Trophoblast cell (in vitro differentiated cells and primary cell): ENCODE measurements around the gene DENND10.
"Not testable (repeated sequence)": the region's sequence is repeated elsewhere in the genome, so short reads cannot be mapped to it uniquely, and the experiment has no call there.

Experiments
- DNase-seq, 2 donors: peaks; one replicate each; pipeline ENCODE4 v3.0.0-alpha.2; 2016
- H2AFZ ChIP-seq: 2 replicates; pipeline ENCODE4 v1.6.1; 2013; ENCODE audit warnings: low read length, moderate library complexity, mild to moderate bottlenecking; ENCODE audit not compliant: insufficient read depth, poor library complexity
- H2AK5ac ChIP-seq: 2 replicates; pipeline ENCODE4 v1.6.1; 2013; ENCODE audit warnings: mild to moderate bottlenecking, low read length
- H2BK120ac ChIP-seq: 2 replicates; pipeline ENCODE4 v1.6.1; 2013; ENCODE audit warnings: low read length, mild to moderate bottlenecking, moderate library complexity; ENCODE audit not compliant: insufficient read depth, poor library complexity
- H2BK12ac ChIP-seq: 2 replicates; pipeline ENCODE4 v1.6.1; 2013; ENCODE audit warnings: mild to moderate bottlenecking, low read length, moderate library complexity
- H2BK5ac ChIP-seq: 2 replicates; pipeline ENCODE4 v1.6.1; 2013; ENCODE audit warnings: low read length, low read depth, moderate library complexity, mild to moderate bottlenecking; ENCODE audit not compliant: poor library complexity
- H3K14ac ChIP-seq: 2 replicates; pipeline ENCODE4 v1.6.1; 2013; ENCODE audit warnings: mild to moderate bottlenecking, low read length
- H3K18ac ChIP-seq: 2 replicates; pipeline ENCODE4 v1.6.1; 2013; ENCODE audit warnings: mild to moderate bottlenecking, low read length
- H3K23ac ChIP-seq: 2 replicates; pipeline ENCODE4 v1.6.1; 2013; ENCODE audit warnings: low read length
- H3K27ac ChIP-seq: 2 replicates; pipeline ENCODE4 v1.5.1; 2013; ENCODE audit warnings: low read depth, mild to moderate bottlenecking, inconsistent platforms, low read length, moderate library complexity
- H3K27me3 ChIP-seq: 2 replicates; pipeline ENCODE4 v1.6.1; 2013; ENCODE audit warnings: inconsistent platforms, mild to moderate bottlenecking, low read length, moderate library complexity; ENCODE audit not compliant: insufficient read depth
- H3K36me3 ChIP-seq, 2 experiments: 1 replicate in 1 of 2; 2 replicates in 1 of 2; pipeline ENCODE4 v1.6.1; 2013; ENCODE audit warnings: low read length in 2 of 2, mild to moderate bottlenecking in 2 of 2, moderate library complexity in 1 of 2; ENCODE audit not compliant: insufficient read depth in 2 of 2, control insufficient read depth in 1 of 2
- H3K4ac ChIP-seq: 2 replicates; pipeline ENCODE4 v1.6.1; 2013; ENCODE audit warnings: low read depth, mild to moderate bottlenecking, low read length, moderate library complexity
- H3K4me1 ChIP-seq, 2 experiments: 1 replicate in 1 of 2; 2 replicates in 1 of 2; pipeline ENCODE4 v1.6.1; 2013; ENCODE audit warnings: low read length in 2 of 2, mild to moderate bottlenecking in 2 of 2, moderate library complexity in 1 of 2; ENCODE audit not compliant: insufficient read depth in 2 of 2, control insufficient read depth in 1 of 2
- H3K4me2 ChIP-seq: 2 replicates; pipeline ENCODE4 v1.6.1; 2013; ENCODE audit warnings: inconsistent platforms, mild to moderate bottlenecking, low read length, moderate library complexity
- H3K4me3 ChIP-seq: 2 replicates; pipeline ENCODE4 v1.5.1; 2013; ENCODE audit warnings: mild to moderate bottlenecking, low read depth, low read length, inconsistent platforms
- H3K79me1 ChIP-seq: one replicate; pipeline ENCODE4 v1.6.1; 2013; ENCODE audit warnings: low read length
- H3K79me2 ChIP-seq: 2 replicates; pipeline ENCODE4 v1.6.1; 2013; ENCODE audit warnings: low read length, mild to moderate bottlenecking; ENCODE audit not compliant: control insufficient read depth, insufficient read depth, poor library complexity
- H3K9ac ChIP-seq: 2 replicates; pipeline ENCODE4 v1.6.1; 2013; ENCODE audit warnings: mild to moderate bottlenecking, low read length
- H3K9me3 ChIP-seq: 2 replicates; pipeline ENCODE4 v1.6.1; 2013; ENCODE audit warnings: low read depth, mild to moderate bottlenecking, control low read depth, inconsistent platforms, low read length; ENCODE audit not compliant: insufficient read depth
- H4K12ac ChIP-seq: 2 replicates; pipeline ENCODE4 v1.6.1; 2013; ENCODE audit warnings: low read depth, mild to moderate bottlenecking, low read length, moderate library complexity
- H4K8ac ChIP-seq: 2 replicates; pipeline ENCODE4 v1.6.1; 2013; ENCODE audit warnings: low read depth, mild to moderate bottlenecking, low read length, moderate library complexity
- H4K91ac ChIP-seq: one replicate; pipeline ENCODE4 v1.6.1; 2013; ENCODE audit warnings: low read depth, mild to moderate bottlenecking, low read length, moderate library complexity
- WGBS: extraction: QIAGEN DNeasy Blood & Tissue Kit; methylation state at CpG from one replicate; pipeline ENCODE4 v1.1.7; 2013; ENCODE audit warnings: missing lambda C conversion rate; ENCODE audit not compliant: insufficient read length, insufficient coverage; ENCODE audit errors: extremely low coverage; 5-methylcytosine and 5-hydroxymethylcytosine counted together

Gene DENND10

DNA sequence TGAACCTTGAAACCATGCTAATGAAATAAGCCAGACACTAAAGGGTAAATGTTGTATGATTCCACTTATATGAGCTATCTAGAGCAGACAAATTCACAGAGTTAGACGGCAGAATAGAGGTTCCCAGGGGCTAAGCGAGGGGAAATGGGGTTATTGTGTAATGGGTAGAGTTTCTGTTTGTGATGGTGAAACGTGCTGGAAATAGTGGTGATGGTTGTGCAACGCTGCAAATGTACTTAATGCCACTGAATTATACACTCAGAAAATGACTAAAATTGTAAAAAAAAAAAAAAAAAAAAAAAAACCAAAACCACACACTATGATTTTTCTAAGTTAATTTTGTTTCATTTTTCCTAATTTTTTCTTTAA, 31.6 kb downstream of the DENND10 start:
- no peaks in the 10 kb centered on the region for H3K9me3 ChIP-seq
- H3K4me2 ChIP-seq, result no peak overlapping the region
- H3K4me1 ChIP-seq, result no peaks in the 10 kb centered on the region
- H3K36me3 ChIP-seq, result peaks cover 21 to 27% of the 10 kb centered on the region in 2 experiments
- H2BK12ac ChIP-seq, result no peak overlapping the region
- no peak overlapping the region for H3K4ac ChIP-seq
- no peak overlapping the region for H3K9ac ChIP-seq
- H3K27me3 ChIP-seq, result no peaks in the 10 kb centered on the region
- H2AFZ ChIP-seq, result no peak overlapping the region
- H2AK5ac ChIP-seq, result no peak overlapping the region
- no peak overlapping the region for H3K14ac ChIP-seq
- DNase-seq, result peak in 1 of 2 donors; percentile 64
- no peaks in the 10 kb centered on the region for H3K79me1 ChIP-seq
- no peak overlapping the region for H3K23ac ChIP-seq
- H3K18ac ChIP-seq, result no peak overlapping the region
- H4K91ac ChIP-seq, result no peak overlapping the region
- H2BK120ac ChIP-seq, result no peak overlapping the region
- H3K27ac ChIP-seq, result no peak overlapping the region
- no peak overlapping the region for H4K12ac ChIP-seq
- no CpG with 5 or more reads among the region's 4 CpGs for WGBS
- H3K4me3 ChIP-seq, result no peak overlapping the region
- H2BK5ac ChIP-seq, result no peak overlapping the region
- no peak overlapping the region for H4K8ac ChIP-seq
- H3K79me2 ChIP-seq, result no peaks in the 10 kb centered on the region

- WGBS, result no CpG with 5 or more reads among the region's 7 CpGs
- H4K12ac ChIP-seq, result no peak overlapping the region
These were observed 32.2 kb downstream of the DENND10 start for GRCh38 chr10:119136084-119136483.

DNA sequence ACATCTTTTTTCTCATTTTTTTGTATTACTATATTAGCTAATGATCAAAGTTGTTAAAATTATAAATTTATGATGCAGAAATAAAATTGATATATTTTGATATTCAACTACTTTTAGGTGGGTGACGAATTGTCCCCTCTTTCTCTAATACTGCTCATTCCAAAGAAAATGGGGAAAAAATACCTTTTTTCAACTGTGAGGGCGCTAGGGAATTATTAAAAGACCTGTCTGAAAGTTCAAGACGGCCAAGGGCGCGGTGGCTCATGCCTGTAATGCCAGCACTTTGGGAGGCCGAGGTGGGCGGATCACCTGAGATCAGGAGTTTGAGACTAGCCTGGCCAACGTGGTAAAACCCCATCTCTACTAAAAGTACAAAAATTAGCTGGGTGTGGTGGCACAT, 34.0 kb downstream of the DENND10 start:
- not testable (repeated sequence) for H2BK120ac ChIP-seq, H2AK5ac ChIP-seq, H2BK12ac ChIP-seq, H3K27ac ChIP-seq, H3K9ac ChIP-seq, H3K27me3 ChIP-seq, H3K4ac ChIP-seq, H3K23ac ChIP-seq, H3K4me3 ChIP-seq, H3K18ac ChIP-seq, H2BK5ac ChIP-seq, DNase-seq, H3K79me2 ChIP-seq, H3K4me2 ChIP-seq, H3K14ac ChIP-seq, H4K91ac ChIP-seq, H2AFZ ChIP-seq, H4K8ac ChIP-seq, H3K4me1 ChIP-seq, H3K9me3 ChIP-seq, H4K12ac ChIP-seq, H3K79me1 ChIP-seq
- H3K36me3 ChIP-seq, result peaks cover 16 to 17% of the 10 kb centered on the region in 2 experiments
- WGBS, result no CpG with 5 or more reads among the region's 8 CpGs

More at GRCh38 chr10:119136084-119136483, 32.2 kb downstream of the DENND10 start:
- peak; percentile 22 to 52 for DNase-seq
- Histone ChIP-seq H3K18ac (no peak overlapping the region), H3K36me3 (peaks cover 22 to 25% of the 10 kb centered on the region in 2 experiments), H3K4me1 (no peaks in the 10 kb centered on the region), H3K9me3 (no peaks in the 10 kb centered on the region), H2BK5ac (no peak overlapping the region), H3K4me2 (no peak overlapping the region), H3K79me2 (no peaks in the 10 kb centered on the region), H2BK12ac (no peak overlapping the region), H2AK5ac (no peak overlapping the region), H3K4ac (no peak overlapping the region), H2BK120ac (no peak overlapping the region), H3K9ac (no peak overlapping the region), H4K8ac (no peak overlapping the region), H3K27ac (no peak overlapping the region), H3K14ac (no peak overlapping the region), H3K23ac (no peak overlapping the region), H3K4me3 (no peak overlapping the region), H4K91ac (no peak overlapping the region), H3K27me3 (no peaks in the 10 kb centered on the region), H2AFZ (no peak overlapping the region), H3K79me1 (no peaks in the 10 kb centered on the region)

DNA sequence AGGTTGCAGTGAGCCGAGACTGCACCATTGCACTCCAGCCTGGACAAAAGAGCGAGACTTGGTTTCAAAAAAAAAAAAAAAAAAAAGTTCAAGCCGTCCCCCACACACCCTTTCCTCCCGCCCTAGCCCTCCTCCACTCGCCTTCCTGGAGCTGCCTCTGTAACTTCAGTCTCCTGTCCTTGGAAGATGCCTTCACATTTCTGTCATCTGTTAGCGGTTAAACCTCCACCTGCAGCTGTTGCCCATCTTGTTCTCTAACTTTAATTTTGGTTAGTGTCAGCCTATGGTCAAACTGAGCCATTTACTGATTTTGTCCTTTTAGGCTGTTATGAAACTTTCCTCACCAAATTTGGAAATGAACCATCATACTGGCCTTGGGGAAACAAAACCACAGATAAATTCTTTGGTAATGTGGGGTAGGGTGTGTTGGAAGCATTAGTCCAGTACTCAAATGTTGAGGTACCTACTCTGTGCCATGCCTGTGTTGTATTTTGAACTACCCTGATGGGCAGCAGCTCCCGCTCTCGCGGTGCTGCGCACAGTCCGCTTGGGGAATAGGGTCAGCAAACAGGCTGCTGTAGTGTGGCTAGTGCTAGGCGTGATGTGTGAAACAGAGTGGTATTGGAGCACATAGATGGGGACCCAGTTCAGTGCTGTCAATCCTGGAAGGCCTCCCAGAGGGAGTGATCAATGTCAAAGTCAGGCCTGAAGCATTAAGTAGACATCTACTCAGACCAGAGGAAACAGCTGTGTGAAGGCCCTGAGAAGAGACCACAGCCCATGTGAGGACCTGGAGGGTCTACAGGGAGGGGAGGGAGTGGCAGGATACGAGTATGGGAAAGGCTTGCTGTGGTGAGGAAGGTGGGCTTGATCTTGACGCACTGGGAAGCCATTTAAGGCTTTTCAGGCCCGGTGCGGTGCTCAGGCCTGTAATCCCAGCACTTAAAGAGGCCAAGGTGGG, 34.7 kb downstream of the DENND10 start:
- no CpG with 5 or more reads among the region's 16 CpGs for WGBS
- no peaks in the 10 kb centered on the region for H3K27me3 ChIP-seq
- no peaks in the 10 kb centered on the region for H3K9me3 ChIP-seq
- no peak overlapping the region for H3K27ac ChIP-seq
- no peak overlapping the region for H3K23ac ChIP-seq
- H3K36me3 ChIP-seq, result peaks cover 10% of the 10 kb centered on the region in 2 experiments
- no peak overlapping the region for H4K12ac ChIP-seq
- no peak overlapping the region for H3K9ac ChIP-seq
- no peak overlapping the region for H3K18ac ChIP-seq
- H3K79me2 ChIP-seq, result no peaks in the 10 kb centered on the region
- no peak overlapping the region for H2BK5ac ChIP-seq
- no peak overlapping the region for H2AFZ ChIP-seq
- DNase-seq, result no peak
- H3K4me3 ChIP-seq, result no peak overlapping the region
- no peak overlapping the region for H2AK5ac ChIP-seq
- H4K8ac ChIP-seq, result no peak overlapping the region
- H4K91ac ChIP-seq, result no peak overlapping the region
- no peak overlapping the region for H2BK12ac ChIP-seq
- no peaks in the 10 kb centered on the region for H3K4me1 ChIP-seq
- no peak overlapping the region for H2BK120ac ChIP-seq
- no peak overlapping the region for H3K4me2 ChIP-seq
- no peaks in the 10 kb centered on the region for H3K79me1 ChIP-seq
- no peak overlapping the region for H3K4ac ChIP-seq
- no peak overlapping the region for H3K14ac ChIP-seq
